ENCODE measurements around the gene GPX2.
A peak's percentile ranks its signal among the peaks of the same experiment; 100 is the strongest.
"Not testable (repeated sequence)": the region's sequence is repeated elsewhere in the genome, so short reads cannot be mapped to it uniquely, and the experiment has no call there.

The GPX2 gene

GRCh38 chr14:64938972-64939816, 3.4 kb downstream of the GPX2 start:
- no peak for DNase-seq

- no peak for DNase-seq
Measured at GRCh38 chr14:64937821-64938193, 4.7 kb downstream of the GPX2 start.

GRCh38 chr14:64937171-64937820, 5.2 kb downstream of the GPX2 start:
- DNase-seq, result no peak

DNA sequence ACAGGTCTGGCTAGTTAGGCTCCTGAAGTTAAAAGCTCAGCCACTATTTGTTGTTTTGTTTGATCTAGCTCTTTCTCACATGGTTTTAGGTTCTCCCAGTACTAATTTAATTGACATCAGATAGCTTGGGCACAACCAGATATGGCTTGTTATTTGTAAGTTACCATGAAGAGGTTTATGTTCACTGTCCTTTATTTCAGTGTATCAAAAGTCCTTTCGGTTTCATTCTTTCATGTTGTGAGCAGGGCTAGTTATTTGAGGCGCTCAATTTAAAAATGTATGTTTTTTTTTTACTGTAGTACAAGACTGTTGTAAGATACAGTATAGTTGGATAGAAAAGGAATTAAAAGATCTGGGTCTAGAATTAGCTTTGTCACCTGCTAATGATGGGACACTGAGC, 7.0 kb downstream of the GPX2 start:
- DNase-seq, result no peak

DNA sequence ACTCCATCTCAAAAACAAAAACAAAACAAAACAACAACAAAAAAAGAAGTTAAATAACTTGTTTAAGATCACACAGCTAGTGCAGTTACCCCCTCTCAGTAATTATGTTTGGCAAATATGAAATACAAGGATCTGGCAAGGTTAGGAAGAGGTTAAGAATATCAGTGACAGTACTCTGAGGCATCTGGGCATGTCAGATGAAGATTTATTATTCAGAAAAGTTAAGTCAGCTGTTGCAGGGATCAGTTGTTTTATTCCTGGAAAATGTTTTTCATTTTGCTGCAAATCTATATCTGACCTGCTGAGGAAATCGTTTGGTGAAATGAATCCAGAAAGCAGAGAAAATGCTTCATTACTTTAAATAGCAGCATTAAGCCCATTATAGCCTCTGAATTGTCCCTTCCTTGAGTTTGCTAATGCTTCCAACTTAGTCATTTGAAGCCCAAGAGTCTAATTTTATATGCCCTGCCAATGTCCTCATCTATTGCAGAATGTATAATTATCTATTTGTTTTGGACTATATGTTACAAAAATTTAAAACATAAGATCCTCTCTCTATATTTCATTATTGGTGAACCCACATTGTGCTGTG, 8.1 kb downstream of the GPX2 start:
- DNase-seq, result no peak

- no peak for DNase-seq
Measured at GRCh38 chr14:64932231-64932630, 10.3 kb downstream of the GPX2 start.

DNA sequence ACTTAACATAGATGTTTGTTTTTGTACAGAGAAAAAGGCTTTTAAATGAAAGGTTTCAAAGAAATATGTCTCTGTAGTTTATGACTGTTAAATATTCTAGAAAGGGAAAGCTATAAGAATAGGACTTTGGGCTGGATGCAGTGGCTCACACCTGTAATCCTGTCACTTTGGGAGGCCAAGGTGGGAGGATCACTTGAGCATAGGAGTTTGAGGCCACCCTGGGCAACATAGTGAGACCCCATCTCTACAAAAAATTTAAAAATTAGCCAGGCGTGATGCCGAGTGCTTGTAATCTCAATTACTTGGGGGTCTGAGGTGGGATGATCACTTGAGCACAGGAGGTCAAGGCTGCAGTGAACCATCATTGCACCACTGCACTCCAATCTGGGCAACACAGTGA, 11.4 kb downstream of the GPX2 start:
- DNase-seq, result no peak

DNA sequence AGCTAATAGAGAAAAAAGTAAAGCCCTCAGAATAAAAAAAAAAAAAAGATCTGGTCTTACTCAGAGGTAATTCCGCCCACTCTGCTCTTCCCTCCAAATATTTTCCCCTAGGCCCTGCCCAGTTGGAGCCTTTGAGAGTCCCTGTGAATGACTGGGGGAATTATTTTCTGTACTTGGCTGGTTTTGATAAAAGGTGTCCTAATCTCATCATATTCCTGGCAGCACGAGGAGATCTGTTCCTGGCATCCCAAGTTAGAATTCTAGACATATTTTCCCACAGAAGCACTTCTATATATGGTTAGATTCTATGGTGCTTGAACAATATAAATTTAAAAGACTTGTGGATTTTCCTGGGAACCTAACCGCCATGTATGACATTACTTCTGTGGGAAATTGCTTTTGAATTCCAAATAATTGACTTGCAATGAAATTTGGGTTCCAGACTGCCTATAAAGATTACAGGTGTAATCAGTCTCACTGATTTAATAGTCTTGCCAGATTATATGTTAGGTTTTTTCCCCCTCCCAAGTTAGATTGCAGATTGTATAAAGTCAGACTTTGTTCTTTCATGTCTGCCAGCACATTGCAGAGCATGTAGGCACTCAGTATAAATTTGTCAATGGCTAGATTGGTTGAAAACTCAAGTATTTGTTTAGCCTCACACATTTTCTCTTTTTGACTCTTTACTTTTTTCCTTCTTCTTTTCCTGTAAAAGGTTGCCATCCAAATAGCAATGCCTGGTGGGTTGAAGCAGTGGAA, 12.3 kb downstream of the GPX2 start:
- DNase-seq, result peak; percentile 59

- DNase-seq, result no peak
Measured at GRCh38 chr14:64929014-64929359, 13.6 kb downstream of the GPX2 start.

DNA sequence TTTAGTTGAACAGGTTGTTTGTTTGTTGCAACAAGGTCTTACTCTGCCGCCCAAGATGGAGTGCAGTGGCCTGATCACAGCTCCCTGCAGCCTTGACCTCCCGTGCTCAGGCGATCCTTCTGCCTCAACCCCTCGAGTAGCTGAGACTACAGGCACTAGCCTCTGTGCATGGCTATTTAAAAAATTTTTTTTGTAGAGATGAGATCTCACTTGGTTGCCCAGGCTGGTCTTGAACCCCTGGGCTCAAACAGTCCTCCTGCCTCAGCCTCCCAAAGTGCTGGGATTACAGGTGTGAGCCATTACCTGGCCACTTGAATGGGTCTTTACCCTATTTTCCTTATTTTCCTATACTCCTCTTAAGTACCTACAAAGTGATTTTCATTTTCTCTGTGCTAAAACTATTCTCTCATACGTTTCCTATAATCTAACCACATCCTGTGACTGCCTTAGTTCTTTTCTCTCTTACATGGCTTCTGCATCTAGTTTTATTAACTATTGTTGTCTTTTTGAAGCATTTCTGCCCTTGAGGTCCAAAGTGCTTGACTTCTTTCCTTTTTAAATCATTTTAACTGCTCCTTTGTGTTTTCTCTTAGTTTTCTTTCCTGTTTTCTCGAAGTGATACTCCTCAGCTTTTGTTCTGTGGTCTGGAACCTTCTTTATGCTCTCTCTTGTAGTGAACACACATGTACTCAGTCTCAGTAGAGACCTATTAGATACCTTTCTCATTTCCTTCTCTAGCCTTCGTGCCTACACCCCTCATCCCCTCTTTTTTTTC, 14.1 kb downstream of the GPX2 start:
- DNase-seq, result no peak

- DNase-seq, result no peak
Measured at GRCh38 chr14:64927031-64927430, 15.5 kb downstream of the GPX2 start.

GRCh38 chr14:64926398-64926995, 16.0 kb downstream of the GPX2 start:
- no peak for DNase-seq

- no peak for DNase-seq
Measured at GRCh38 chr14:64923015-64923414, 19.5 kb downstream of the GPX2 start.

GRCh38 chr14:64920465-64920864, 22.1 kb downstream of the GPX2 start:
- DNase-seq, result no peak

- DNase-seq, result peak; percentile 8
Measured at GRCh38 chr14:64919618-64920017, 22.9 kb downstream of the GPX2 start.

- DNase-seq, result no peak
Measured at GRCh38 chr14:64919215-64919614, 23.3 kb downstream of the GPX2 start.

- peak; percentile 10 for DNase-seq
Measured at GRCh38 chr14:64918216-64918615, 24.3 kb downstream of the GPX2 start.

- no peak for DNase-seq
Measured at GRCh38 chr14:64915797-64916196, 26.7 kb downstream of the GPX2 start.

DNA sequence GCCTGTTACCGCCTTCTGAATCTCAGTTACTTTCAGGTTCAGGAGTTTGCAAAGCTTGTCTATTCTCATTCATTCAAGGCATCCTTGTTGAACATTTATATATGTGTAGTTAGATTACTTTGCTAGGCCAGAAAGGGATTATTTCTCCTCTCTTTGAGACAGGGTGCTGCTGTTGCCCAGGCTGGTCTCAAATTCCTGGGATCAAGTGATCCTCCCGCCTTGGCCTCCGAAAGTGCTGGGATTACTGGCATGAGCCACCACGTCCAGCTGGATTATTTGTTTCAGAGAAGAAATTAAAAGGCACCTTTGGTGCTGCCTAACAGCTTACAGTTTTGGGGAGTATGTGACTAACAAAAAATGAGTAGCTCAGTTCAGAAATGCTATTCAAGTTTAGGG, 27.5 kb downstream of the GPX2 start:
- DNase-seq, result no peak

GRCh38 chr14:64914237-64915028, 28.1 kb downstream of the GPX2 start, which contains the start of gene CHURC1:
Gene CHURC1, plus strand, starts transcription at chr14:64914455. Its CDS starts 41 bp downstream, at chr14:64914496.
- peak; percentile 97 for DNase-seq

GRCh38 chr14:64913477-64913876, 29.1 kb downstream of the GPX2 start:
- not testable (repeated sequence) for DNase-seq
